Hepatocyte (in vitro differentiated cells): Measurements from ENCODE around the gene USH2A.

ENCODE experiments used
- EZH2 ChIP-seq: fragments of 200-600 bp; sonication (generic); IDR thresholded peaks from 2 replicates; pipeline ENCODE4 v1.6.1; 2016; ENCODE audit warnings: antibody characterized with exemption, mild to moderate bottlenecking, borderline replicate concordance
- EZH2phosphoT487 ChIP-seq: fragments of 200-600 bp; sonication (generic); IDR thresholded peaks from one replicate; pipeline ENCODE4 v1.6.1; 2018; ENCODE audit warnings: antibody characterized with exemption, mild to moderate bottlenecking, low read depth, moderate library complexity; ENCODE audit not compliant: unreplicated experiment, severe bottlenecking
- TF ChIP-seq, protein P1 (sequence below): fragments of 200-600 bp; sonication (generic); IDR thresholded peaks from 2 replicates; pipeline ENCODE4 v1.5.1; 2016; ENCODE audit warnings: antibody characterized with exemption, mild to moderate bottlenecking; ENCODE audit not compliant: poor library complexity

- TF ChIP-seq, protein P1, sequence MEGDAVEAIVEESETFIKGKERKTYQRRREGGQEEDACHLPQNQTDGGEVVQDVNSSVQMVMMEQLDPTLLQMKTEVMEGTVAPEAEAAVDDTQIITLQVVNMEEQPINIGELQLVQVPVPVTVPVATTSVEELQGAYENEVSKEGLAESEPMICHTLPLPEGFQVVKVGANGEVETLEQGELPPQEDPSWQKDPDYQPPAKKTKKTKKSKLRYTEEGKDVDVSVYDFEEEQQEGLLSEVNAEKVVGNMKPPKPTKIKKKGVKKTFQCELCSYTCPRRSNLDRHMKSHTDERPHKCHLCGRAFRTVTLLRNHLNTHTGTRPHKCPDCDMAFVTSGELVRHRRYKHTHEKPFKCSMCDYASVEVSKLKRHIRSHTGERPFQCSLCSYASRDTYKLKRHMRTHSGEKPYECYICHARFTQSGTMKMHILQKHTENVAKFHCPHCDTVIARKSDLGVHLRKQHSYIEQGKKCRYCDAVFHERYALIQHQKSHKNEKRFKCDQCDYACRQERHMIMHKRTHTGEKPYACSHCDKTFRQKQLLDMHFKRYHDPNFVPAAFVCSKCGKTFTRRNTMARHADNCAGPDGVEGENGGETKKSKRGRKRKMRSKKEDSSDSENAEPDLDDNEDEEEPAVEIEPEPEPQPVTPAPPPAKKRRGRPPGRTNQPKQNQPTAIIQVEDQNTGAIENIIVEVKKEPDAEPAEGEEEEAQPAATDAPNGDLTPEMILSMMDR, result no peak
- TF ChIP-seq EZH2 (no peak), EZH2phosphoT487 (no peak)
Observed at GRCh38 chr1:216390956-216391355, 32.3 kb downstream of the USH2A start.
